Breast epithelium (tissue), 3 donors: Measurements from ENCODE around the gene MCRIP1.
"Not testable (repeated sequence)": the region's sequence is repeated elsewhere in the genome, so short reads cannot be mapped to it uniquely, and the experiment has no call there.

Experiments
- CTCF ChIP-seq, 3 donors: fragments of 450-650 bp; IDR thresholded peaks; one replicate each; pipeline ENCODE4 v1.5.1; 2016 to 2017; ENCODE audit warnings: antibody characterized with exemption in 3 of 3, mild to moderate bottlenecking in 3 of 3, moderate library complexity in 3 of 3
- POLR2AphosphoS5 ChIP-seq, 3 donors: sonication (generic); formaldehyde crosslinking; IDR thresholded peaks; one replicate each; pipeline ENCODE4 v1.6.1; 2017; ENCODE audit warnings: antibody characterized with exemption in 3 of 3

GRCh38 chr17:81840059-81840458 lies 7.0 kb upstream of the MCRIP1 start:
- not testable (repeated sequence) for TF ChIP-seq CTCF, POLR2AphosphoS5 (IDR thresholded peaks at IDR 0.05)
